GM18909 (cell line): ENCODE measurements around the gene CITED1.

Experiments
- ATAC-seq: cut with Tn5 transposase; IDR thresholded peaks from one replicate; pipeline ENCODE4 v1.9.1; 2021; ENCODE audit warnings: mild to moderate bottlenecking; ENCODE audit not compliant: unreplicated experiment, poor library complexity

CITED1 gene

DNA sequence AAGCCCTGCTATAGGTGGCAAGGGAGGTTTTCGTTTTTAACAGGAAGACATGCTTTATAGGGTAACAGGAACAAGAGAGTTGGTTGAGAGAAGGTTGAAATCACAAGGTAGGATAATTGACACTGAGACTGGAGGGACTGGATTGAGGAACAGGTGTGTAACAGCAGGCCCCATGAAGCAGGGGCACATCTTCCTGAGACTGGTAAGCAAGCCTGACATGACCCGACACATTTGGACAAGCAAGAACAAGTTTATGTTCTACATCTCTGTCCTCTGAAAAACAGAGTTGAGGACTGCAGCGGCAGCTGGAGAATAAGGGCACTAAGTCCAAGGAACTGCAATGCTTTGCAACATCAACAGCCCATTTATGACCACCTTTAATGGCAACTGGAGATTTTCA, 33.9 kb downstream of the CITED1 start:
- ATAC-seq = no peak

- ATAC-seq = no peak
Observed at GRCh38 chrX:72271091-72271788, 34.5 kb downstream of the CITED1 start.

GRCh38 chrX:72270316-72270866, 35.3 kb downstream of the CITED1 start:
- no peak for ATAC-seq

DNA sequence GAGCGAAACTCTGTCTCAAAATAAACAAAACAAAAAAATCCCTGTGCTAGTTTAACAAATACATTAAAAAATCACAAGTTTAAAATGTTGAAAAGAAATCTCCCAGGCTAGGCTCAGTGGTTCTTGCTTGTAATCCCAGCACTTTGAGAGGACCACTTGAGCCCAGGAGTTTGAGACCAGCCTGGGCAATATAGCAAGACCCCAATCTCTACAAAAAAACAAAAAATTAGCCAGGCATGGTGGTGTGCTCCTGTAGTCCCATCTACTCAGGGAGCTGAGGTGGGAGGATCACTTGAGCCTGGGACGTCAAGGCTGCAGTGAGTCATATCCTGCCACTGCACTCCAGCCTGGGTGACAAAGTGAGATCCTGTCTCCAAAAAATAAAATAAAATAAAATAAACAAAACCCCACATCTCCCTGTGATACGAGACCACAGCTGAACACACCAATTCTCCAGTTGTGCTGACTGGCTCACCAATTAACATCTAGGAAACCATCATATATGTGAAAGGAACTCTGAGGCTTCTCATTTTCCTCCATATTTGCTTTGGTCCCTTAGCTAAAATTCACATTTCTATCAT, 36.0 kb downstream of the CITED1 start:
- ATAC-seq = no peak

GRCh38 chrX:72268597-72269365, 36.9 kb downstream of the CITED1 start:
- no peak for ATAC-seq

GRCh38 chrX:72265263-72265662, 40.5 kb downstream of the CITED1 start:
- ATAC-seq = no peak

DNA sequence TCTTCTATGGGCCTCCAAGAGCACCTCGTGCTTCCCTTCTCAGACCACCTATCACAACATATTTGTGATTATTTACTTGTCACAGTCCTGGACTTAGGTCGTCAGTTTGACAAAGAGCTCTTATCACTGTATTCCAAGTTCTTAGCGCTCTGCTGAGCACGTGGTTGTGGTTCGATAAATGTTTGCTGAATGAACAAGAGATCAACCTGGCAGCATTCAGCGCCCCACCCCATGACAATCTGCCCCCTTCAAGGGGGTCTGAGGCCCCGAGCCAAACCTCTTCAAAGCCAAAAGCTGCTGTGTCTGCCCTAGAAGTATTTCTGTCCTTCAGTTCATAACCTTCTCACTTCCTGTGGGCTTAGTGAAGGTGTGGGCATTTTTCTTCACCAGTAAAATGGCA, 43.6 kb downstream of the CITED1 start:
- ATAC-seq = no peak

DNA sequence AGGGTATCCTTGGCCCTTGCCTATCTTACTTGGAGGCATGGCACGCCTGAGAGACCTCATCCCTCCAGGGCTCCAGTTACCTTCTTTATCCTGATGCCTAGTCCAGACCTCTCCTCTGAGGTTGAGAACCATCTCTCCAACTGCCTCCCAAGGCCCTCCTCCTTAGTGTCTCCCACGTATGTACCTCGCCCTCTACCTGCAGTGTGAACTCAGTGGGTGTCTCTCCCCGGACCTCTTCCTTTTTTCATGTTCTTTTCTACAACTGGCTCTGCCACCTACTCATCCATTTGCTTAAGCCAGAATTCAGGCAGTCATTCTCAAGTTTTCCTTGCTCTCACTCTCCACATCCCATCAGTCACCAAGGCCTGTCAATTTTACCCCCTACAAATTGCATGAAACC, 45.3 kb downstream of the CITED1 start:
- ATAC-seq = no peak

- no peak for ATAC-seq
Observed at GRCh38 chrX:72258174-72258573, 47.5 kb downstream of the CITED1 start.

DNA sequence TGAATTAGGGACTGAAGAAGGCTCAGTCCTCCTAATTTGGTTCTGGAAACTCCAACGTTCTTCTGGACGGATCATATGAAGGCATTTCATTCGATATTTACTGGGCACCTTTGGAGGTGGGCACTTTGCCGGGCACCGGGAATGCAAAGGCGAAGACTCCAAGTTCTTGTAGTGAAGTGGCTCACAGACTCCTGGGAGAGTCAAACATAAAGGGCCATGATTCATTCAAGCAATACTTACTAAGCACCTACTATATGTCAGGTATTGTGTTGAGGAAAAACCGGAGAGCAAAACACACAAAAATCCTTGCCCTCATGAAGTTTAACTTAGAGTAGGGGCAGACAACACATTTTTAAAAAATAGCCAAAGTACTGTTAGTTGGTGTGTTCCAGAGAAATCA, 49.9 kb downstream of the CITED1 start:
- ATAC-seq = no peak

GRCh38 chrX:72255445-72255844, 50.3 kb downstream of the CITED1 start:
- ATAC-seq = no peak

GRCh38 chrX:72254816-72255215, 50.9 kb downstream of the CITED1 start:
- ATAC-seq = no peak

GRCh38 chrX:72253686-72254085, 52.0 kb downstream of the CITED1 start:
- ATAC-seq = no peak
